Glomerular endothelial cell (primary cell): ENCODE measurements around the gene ANXA8L1. TPM values are rescaled to one million over a fixed set of nuclear protein-coding genes. Genes with fewer than 3 reads are reported as not detected.
"Not testable (repeated sequence)": the region's sequence is repeated elsewhere in the genome, so short reads cannot be mapped to it uniquely, and the experiment has no call there.

Source experiments
- DNase-seq: peaks from one replicate; pipeline ENCODE4 v3.0.0-alpha.2; 2011; ENCODE audit warnings: low read depth, low spot score; ENCODE audit errors: extremely low read depth
- total RNA-seq: library from RNA; depleted of rRNA; stranded (reverse); fragments of >200 nt; gene quantifications from 2 replicates; pipeline ENCODE4 v1.2.3, GENCODE V29; 2015

Gene ANXA8L1
- total RNA-seq, 1 donor from 2014 or later = 0.06 TPM

DNA sequence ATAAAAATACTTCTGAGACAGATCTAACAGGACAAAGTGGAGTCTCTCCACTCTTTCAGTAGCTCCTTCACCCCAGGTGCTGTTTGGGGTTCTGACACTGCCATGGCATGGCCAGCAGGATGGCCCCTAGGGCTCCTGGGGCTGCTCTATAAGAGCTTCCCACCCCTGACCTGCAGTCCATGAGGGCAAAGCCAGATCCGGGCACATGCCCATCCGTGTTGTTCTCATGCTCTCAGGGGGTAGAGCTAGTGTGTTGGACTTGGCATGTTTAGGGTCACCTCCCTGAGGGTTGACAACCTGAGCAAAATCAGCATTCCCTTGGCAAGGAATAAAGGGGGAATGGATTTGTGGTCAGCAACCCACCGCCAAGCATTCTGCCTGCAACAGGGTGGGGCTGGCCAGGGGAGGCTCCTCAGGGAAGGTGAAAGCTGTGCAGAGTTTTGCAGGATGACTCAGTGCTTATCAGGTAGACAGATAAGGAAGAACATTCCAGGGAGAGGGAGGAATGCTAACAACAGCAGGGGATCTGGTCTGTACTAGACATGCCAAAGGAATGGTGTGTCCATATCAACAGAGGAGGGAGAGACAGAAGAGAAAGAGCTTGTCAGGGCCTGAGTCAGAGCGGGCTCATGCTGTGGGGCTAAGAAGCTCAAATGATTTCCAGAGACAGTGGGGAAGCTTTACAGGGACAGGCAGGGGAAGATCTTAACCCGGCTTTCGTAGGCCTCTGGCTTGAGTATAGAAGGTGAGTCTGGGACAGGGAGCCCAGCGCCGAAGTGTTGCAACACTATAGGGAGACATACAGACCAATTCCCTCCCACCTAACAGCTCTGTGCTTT lies 21.1 kb downstream of the ANXA8L1 start:
- DNase-seq = not testable (repeated sequence)

DNA sequence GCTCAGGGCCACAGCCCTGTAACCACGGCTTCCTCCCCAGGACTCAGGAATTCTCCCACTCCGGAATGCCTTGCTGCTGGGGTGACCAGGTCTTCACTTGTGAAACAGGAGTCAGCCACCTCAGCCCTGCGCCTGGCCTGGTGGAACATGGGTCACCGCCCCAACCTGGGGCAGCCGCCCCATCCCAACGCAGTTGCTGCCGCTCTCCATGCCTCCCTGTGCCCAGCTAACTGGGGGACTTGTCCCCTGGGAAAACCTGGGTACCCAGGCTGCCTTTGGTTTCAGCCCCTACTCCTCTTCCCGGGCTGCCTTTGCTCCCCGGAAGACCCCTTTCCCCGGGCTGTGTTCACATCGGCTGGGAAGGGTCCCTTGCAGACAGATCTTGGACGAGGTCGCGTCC lies 22.2 kb downstream of the ANXA8L1 start:
- DNase-seq = not testable (repeated sequence)

DNA sequence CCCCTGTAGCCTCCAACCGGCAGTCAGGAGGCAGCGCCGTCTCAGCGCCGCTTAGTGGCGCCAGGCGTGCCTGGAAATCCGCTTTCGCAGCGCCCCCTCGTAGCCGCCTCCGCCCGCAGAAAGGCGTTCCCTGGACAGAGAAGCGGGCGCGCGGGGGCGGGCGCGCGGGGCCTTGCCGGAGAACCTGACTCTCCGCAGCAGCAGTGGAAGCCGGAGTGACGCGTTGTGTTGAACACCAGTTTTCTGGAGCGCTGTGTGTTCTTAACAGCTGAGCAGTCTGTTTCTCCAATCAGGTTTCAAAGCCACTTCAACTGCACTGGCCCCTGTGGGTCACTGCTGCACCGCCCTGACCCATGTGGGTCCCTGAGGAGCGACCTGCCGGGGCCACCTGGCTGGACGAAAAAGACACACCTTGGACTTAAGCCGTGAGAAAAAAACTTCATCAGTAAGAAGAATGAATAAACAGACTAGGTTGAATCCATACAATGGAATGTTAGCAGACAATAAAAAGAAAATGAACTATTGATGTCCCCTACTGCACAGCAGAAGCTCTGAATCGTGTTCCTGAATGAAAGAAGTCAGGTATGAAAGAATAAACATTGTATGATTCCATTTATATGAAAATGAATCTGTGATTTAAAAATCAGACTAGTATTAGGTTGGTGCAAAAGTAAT lies 22.8 kb downstream of the ANXA8L1 start:
- DNase-seq = not testable (repeated sequence)

DNA sequence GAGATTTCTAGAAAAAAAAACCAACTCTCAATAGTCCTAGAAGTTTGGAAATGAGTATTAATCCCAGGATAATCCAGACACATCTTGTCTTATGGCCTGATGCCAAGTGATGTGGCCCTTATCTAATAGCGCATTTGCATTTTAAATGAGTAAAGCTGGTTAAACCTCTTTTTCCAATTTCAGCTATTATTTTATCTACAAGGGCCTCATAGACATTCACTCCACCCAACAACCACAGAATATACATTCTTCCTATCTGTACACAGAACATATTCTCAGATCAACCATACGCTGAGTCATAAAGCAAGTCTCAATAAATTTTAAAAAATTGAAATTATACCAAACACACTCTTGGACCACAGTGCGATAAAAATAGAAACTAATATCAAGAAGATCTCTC lies 34.0 kb downstream of the ANXA8L1 start:
- not testable (repeated sequence) for DNase-seq

DNA sequence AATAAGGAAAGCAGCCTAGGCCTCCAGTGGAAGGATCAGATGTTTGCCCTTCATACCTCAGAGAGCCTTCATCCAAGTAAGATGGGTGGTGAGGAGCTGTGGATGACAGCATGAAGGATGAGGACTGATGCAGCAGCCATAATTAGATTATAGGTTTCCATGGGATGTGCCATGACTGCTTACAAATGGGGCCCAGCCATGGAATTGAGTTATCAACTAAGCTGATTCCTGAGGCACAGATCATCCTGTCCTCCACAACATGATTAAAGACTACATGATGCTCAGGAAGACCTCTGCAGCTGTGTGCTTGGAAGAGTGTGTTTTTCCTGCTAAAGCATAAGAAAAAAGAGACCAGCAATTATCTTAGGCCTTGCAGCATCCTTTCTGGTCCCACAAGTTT lies 35.5 kb downstream of the ANXA8L1 start:
- not testable (repeated sequence) for DNase-seq

DNA sequence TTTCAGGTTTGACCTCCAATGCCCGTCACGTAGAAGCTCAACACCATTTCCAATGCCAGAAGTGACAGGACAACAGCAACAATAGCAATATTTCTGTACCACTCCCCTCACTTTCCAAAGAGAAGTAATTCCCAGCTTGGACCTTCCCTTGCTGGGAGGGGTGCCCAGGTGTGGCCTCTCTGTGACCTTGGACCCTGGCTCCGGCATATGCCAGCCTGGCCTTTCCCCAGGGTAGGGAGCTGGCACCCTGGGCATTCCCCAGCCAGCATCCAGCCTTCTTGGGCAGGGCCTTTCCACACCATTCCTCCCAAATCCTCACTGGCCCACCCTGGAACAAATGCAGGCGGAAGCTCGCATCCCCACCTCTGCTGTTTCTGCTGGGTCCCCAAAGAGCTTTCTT lies 37.1 kb downstream of the ANXA8L1 start:
- DNase-seq = not testable (repeated sequence)

DNA sequence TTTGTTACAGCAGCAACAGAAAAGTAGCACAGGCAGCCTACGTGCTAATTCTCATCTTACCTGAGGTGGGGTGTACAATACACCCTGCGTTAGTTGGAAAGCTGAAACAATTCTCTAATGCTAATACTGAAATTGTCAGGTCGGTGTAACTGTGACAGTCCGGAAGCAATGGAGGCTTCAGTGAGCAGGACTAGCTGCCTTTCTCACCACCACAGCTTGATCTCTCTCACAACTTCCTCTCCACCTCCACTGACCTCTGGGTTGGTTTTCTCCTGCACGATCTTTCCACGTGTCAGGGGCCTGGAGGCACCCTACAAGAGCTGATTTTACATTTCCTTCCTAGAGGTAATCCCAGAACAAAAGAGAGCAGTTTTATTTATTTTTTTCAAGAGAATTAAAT lies 39.7 kb downstream of the ANXA8L1 start:
- DNase-seq = not testable (repeated sequence)

DNA sequence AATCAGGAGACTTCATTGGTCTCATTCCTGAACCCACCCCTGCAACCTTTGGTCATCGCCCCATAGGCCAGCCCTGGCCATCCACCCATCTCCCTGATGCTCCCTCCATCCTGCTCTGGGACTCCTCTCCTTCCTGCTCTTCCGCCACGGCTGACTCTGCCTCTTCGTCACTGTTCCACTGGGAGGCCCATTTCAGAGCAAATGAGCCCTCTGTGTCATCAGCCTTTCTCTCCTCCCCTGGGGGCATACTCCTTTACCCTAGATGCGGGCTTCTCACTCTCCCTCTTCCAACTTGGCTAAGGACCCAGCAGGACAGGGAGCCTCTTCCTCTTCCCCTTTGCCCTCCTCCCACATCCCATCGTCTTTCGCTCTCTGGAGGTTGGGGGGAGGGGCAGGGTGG lies 42.7 kb downstream of the ANXA8L1 start:
- not testable (repeated sequence) for DNase-seq

DNA sequence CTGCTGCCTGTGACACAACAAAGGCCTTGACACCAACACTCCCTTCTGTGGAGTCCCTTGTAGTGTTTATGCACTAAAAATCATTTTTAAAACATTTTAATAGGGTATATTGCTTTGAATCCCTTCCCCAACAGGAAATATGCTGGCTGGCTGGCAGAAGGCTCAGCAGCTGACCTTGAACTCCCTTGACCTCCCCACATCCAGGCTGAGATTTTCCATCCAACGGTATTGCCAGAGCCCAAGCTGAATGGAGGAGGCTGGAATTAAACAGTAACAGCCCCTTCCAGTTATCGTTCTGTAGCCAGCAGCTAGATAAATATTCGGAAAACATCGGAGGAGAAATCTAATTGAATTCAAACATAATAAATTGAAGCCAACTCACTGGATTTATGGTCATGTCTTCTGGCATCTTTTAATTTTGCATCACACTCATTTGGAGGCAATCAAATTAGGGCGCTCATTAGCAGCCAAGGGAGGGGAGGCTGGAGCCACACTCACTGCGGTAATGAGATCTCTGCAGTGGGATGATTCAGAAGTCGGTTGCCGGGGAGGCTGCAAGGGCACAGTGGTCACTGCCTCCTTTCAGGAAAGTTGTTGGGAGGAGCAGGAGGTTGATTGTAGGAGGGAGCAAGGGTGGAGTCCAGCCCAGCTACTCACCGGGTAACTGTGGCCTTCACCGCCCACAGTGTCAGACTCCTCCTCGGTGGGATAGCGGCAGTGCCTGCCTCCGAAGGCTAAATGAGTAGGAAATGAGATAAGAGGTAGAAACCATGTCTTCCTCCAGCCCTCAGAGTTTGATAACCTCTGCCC lies 44.2 kb downstream of the ANXA8L1 start:
- not testable (repeated sequence) for DNase-seq

DNA sequence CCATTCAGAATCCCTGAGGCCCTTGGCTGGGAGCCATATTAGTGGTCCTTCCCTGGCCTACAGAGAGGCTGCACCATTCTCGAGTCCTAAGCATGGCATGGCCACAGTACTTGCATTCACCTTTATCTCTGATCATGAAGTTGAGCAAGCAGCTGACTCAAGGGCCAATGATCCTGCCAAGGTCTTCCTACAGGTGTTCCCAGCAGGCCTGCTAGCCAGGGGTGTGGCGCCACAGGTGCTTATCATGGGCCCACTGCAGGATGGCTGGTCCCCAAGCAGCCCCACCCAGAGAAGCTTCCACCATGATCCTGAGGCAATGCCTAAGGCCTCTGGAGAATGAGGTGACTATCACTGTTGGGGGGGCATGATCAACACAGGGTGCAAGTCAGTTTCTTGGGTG lies 48.0 kb downstream of the ANXA8L1 start:
- not testable (repeated sequence) for DNase-seq

DNA sequence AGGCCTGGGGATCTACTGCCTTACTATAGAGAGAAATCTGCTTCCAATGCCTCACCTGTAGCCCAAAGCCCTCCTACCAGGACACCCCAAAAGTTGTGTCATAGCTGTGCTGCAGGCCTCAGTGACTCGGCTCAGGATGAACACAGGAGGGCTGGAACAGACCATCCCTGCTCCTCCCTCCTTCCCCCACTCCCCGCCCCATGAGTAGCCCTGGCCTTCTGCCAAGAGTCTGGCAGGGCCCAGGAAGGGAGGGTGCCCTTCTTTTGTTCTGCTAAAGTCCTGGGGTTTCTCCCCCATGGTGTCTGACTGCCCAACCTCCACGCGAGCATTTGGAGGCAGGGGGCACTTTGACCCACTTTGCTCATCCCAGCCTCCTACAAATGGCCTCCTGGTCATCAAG lies 65.4 kb downstream of the ANXA8L1 start:
- DNase-seq = not testable (repeated sequence)

Other genes starting within 250 kb of the ANXA8L1 start
- not detected in 2 replicates for gene ANTXRL, start 88.8 kb upstream of the ANXA8L1 start, total RNA-seq
- not detected in 2 replicates for gene NPY4R, start 90.2 kb downstream of the ANXA8L1 start, total RNA-seq
- 0.10 and 0.41 TPM in 2 replicates for gene GPRIN2, start 180.9 kb downstream of the ANXA8L1 start, total RNA-seq
- 0.29 TPM in 1 of 2 replicates, not detected in the other for gene SYT15, start 203.4 kb downstream of the ANXA8L1 start, total RNA-seq